ENCODE results near the gene PABPC1L. TPM values are rescaled to one million over a fixed set of nuclear protein-coding genes. Genes with fewer than 3 reads are reported as not detected.

Gene PABPC1L
- total RNA-seq, 8 experiments from 2014 or later, result 4.4 to 97.9 (median 12.8) TPM

Other genes with a start within 250 kb of the PABPC1L start
- 10 to 100 TPM in 1 of 8 experiments, 1 to 10 TPM in 2, under 1 TPM in 5; 0.13 to 14.4 (median 0.68) TPM for gene CCN5, start 194.7 kb upstream of the PABPC1L start, total RNA-seq
- 1 to 10 TPM in 2 of 8 experiments, under 1 TPM in 6; 0.13 to 2.2 (median 0.52) TPM for gene KCNK15, start 164.2 kb upstream of the PABPC1L start, total RNA-seq
- gene RIMS4, start 99.5 kb upstream of the PABPC1L start, total RNA-seq, result 10 to 100 TPM in 5 of 8 experiments, 1 to 10 TPM in 2, under 1 TPM in 1; 0.71 to 27.1 (median 16.0) TPM
- gene YWHAB, start 24.4 kb upstream of the PABPC1L start, total RNA-seq, result 100 to 1,000 TPM in 5 of 8 experiments, 10 to 100 TPM in 3; 95.7 to 193 (median 114) TPM
- gene TOMM34, start 50.3 kb downstream of the PABPC1L start, total RNA-seq, result 10 to 100 TPM; 14.6 to 80.9 (median 23.6) TPM
- 10 to 100 TPM; 12.6 to 38.0 (median 21.0) TPM for gene STK4, start 56.5 kb downstream of the PABPC1L start, total RNA-seq
- gene KCNS1, start 191.1 kb downstream of the PABPC1L start, total RNA-seq, result under 1 TPM; 0.15 to 0.85 (median 0.34) TPM
- under 1 TPM in 4 of 8 experiments, not detected in 4; 0.29 to 0.66 (median 0.36) TPM for gene WFDC5, start 205.1 kb downstream of the PABPC1L start, total RNA-seq
- gene WFDC12, start 214.4 kb downstream of the PABPC1L start, total RNA-seq, result not detected

Measured in motor neuron (in vitro differentiated cells).